Measurements from ENCODE around the gene ZBTB20. TPM values are rescaled to one million over a fixed set of nuclear protein-coding genes. Genes with fewer than 3 reads are reported as not detected.

ZBTB20 gene
- total and polyA plus RNA-seq, 2 of the 4 experiments (the other 2 are of a cell fraction) = 0.75 to 14.7 TPM

DNA sequence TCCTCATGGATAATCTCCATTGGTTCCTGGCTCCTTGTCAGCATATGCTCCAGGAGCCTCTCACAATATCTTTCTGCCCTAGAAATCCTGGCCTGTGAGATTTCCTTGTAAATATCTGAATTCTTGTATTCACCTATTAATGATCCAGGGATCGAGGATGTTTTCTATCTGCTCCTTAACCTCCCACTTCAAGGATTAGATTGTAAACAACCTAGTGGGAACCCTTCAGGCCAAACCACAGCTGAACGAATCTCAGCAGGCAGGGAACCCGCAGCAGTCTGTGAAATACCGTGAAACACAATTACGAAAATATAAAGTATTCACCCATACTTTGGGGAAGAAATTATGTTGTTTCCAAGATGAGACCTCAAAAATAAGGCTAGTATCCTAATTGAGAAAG lies 637.3 kb downstream of the ZBTB20 start:
- ChIA-PET POLR2A (ENCODE audit: unreplicated experiment) (no interaction called here), CTCF (interaction anchor here (0.6 kb wide), 1 partner anchor 42 kb away, joined by 4 read pairs; no protein-coding TSS in a partner anchor)
- Histone ChIP-seq H4K91ac (ENCODE audit: insufficient read depth, low read depth, low read length) (no peak overlapping the region), H2AK9ac (replicated peaks; ENCODE audit: low read depth, low read length, poor library complexity) (no peak overlapping the region), H4K5ac (ENCODE audit: low read depth, low read length) (no peak overlapping the region), H3K56ac (ENCODE audit: extremely low read depth, insufficient read depth, low read length) (no peak overlapping the region), H3K27ac (ENCODE audit: insufficient read depth, low read length) (no peak overlapping the region), H3K36me3 (ENCODE audit: control insufficient read depth, insufficient read depth, low read length) (no peaks in the 10 kb centered on the region), H3K18ac (ENCODE audit: low read depth, low read length) (no peak overlapping the region), H3K27me3 (ENCODE audit: control insufficient read depth, insufficient read depth, low read length) (no peaks in the 10 kb centered on the region), H3K4me3 (ENCODE audit: insufficient read depth, low read depth, low read length) (no peak overlapping the region), H3K4me1 (ENCODE audit: control insufficient read depth, insufficient read depth, low read length) (peaks cover 9% of the 10 kb centered on the region), H2BK20ac (ENCODE audit: low read depth, low read length) (no peak overlapping the region), H2BK5ac (ENCODE audit: low read depth, low read length, poor library complexity, severe bottlenecking) (no peak overlapping the region), H3K4me2 (ENCODE audit: low read depth, low read length) (no peak overlapping the region), H3K14ac (replicated peaks; ENCODE audit: low read depth, low read length) (no peak overlapping the region), H3K23ac (ENCODE audit: low read depth, low read length) (no peak overlapping the region), H3K9me3 (ENCODE audit: control insufficient read depth, insufficient read depth, low read length) (no peaks in the 10 kb centered on the region), H2BK15ac (ENCODE audit: low read depth, low read length) (no peak overlapping the region), H3K9ac (ENCODE audit: low read depth, low read length) (no peak overlapping the region), H4K8ac (ENCODE audit: low read depth in 2 of 2, low read length in 2 of 2) (no peak overlapping the region), H4K20me1 (ENCODE audit: insufficient read depth, low read length) (no peaks in the 10 kb centered on the region; the same call in 1 of the 2 replicates), H3K79me1 (ENCODE audit: low read depth in 1 of 2, low read length in 2 of 2) (peaks cover 7 to 20% of the 10 kb centered on the region in 2 experiments), H2BK120ac (ENCODE audit: low read depth, low read length) (no peak overlapping the region), H3K4ac (ENCODE audit: low read depth, low read length) (no peak overlapping the region), H2AK5ac (ENCODE audit: low read depth, low read length) (no peak overlapping the region), H3K9me1 (ENCODE audit: insufficient read depth, low read length) (no peaks in the 10 kb centered on the region; the same call in 1 of the 2 replicates), H2AFZ (replicated peaks; ENCODE audit: low read length, poor library complexity) (no peak overlapping the region)
- DNase-seq = no peak
- TF ChIP-seq RFX5 (IDR thresholded peaks at IDR 0.05; ENCODE audit: low read depth, low read length) = no peak
- no peak for TF ChIP-seq FOS (IDR thresholded peaks at IDR 0.05; ENCODE audit: low read depth, low read length)
- TF ChIP-seq RAD21 (IDR thresholded peaks at IDR 0.05; ENCODE audit: low read length) = no peak
- no peak for TF ChIP-seq MAFK (IDR thresholded peaks at IDR 0.05; ENCODE audit: low read depth, low read length)
- no peak for TF ChIP-seq BHLHE40 (IDR thresholded peaks at IDR 0.05; ENCODE audit: low read depth, low read length)
- TF ChIP-seq, protein P1, sequence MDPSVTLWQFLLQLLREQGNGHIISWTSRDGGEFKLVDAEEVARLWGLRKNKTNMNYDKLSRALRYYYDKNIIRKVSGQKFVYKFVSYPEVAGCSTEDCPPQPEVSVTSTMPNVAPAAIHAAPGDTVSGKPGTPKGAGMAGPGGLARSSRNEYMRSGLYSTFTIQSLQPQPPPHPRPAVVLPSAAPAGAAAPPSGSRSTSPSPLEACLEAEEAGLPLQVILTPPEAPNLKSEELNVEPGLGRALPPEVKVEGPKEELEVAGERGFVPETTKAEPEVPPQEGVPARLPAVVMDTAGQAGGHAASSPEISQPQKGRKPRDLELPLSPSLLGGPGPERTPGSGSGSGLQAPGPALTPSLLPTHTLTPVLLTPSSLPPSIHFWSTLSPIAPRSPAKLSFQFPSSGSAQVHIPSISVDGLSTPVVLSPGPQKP (IDR thresholded peaks at IDR 0.05; ENCODE audit: borderline replicate concordance, low read depth, low read length) = no peak
- no peak for TF ChIP-seq MAZ (IDR thresholded peaks at IDR 0.05; ENCODE audit: borderline replicate concordance, low read depth, low read length)
- TF ChIP-seq CEBPB (IDR thresholded peaks at IDR 0.05; ENCODE audit: low read depth, low read length) = no peak
- TF ChIP-seq CTCF (conservative IDR thresholded peaks at IDR 0.05; ENCODE audit: low read depth, low read length) = no peak
- no peak for TF ChIP-seq RCOR1 (IDR thresholded peaks at IDR 0.05; ENCODE audit: insufficient replicate concordance, low read length)
- no peak for TF ChIP-seq POLR2A (IDR thresholded peaks at IDR 0.05; ENCODE audit: low read depth, low read length)
- no peak for TF ChIP-seq NFE2L2 (IDR thresholded peaks at IDR 0.05; ENCODE audit: low read depth, low read length)
- TF ChIP-seq USF2 (IDR thresholded peaks at IDR 0.05; ENCODE audit: low read depth, low read length) = no peak
- in situ Hi-C loops (cut with MboI; ENCODE audit: low sequenced_read_pairs) (no loop called here), intact Hi-C loops (cut with micrococcal nuclease) (no loop called here), dilution Hi-C loops (cut with HindIII; ENCODE audit: low sequenced_read_pairs, unreplicated experiment) (no loop called here)
- no TSS peak for BruUV-seq (replicated peaks)
- ATAC-seq (ENCODE audit: low read depth) = no peak
- WGBS, 2 experiments (ENCODE audit: extremely low coverage in 2 of 2, insufficient read length in 1 of 2) = no CpG with 5 or more reads among the region's 5 CpGs

Measured in IMR-90 (cell line).